Measurements from ENCODE around the gene MMS19.

The MMS19 gene

GRCh38 chr10:97506199-97506991 is 8.2 kb upstream of the MMS19 start:
- Histone ChIP-seq H3K27ac (ENCODE audit: low read depth, low read length) (no peak overlapping the region), H2AFZ (ENCODE audit: low read depth, low read length, severe bottlenecking) (no peak overlapping the region), H3K4me3 (ENCODE audit: insufficient read depth, low read length, poor library complexity, severe bottlenecking) (no peak overlapping the region), H3K27me3 (ENCODE audit: low read length) (no peaks in the 10 kb centered on the region), H3K9me3 (ENCODE audit: insufficient read depth, low read length) (no peaks in the 10 kb centered on the region), H3K79me2 (ENCODE audit: insufficient read depth, low read length) (no peaks in the 10 kb centered on the region), H3K9ac (ENCODE audit: low read length) (no peak overlapping the region), H3K4me2 (ENCODE audit: low read depth, low read length, poor library complexity, severe bottlenecking) (no peak overlapping the region), H4K20me1 (ENCODE audit: low read depth, low read length) (no peaks in the 10 kb centered on the region), H3K36me3 (ENCODE audit: low read length) (no peaks in the 10 kb centered on the region), H3F3A (ENCODE audit: insufficient read depth) (no peaks in the 10 kb centered on the region), H3K9me2 (replicated peaks; ENCODE audit: insufficient read depth, low read length) (no peaks in the 10 kb centered on the region)
- no peak for TF ChIP-seq EZH2phosphoT487 (conservative IDR thresholded peaks at IDR 0.05; ENCODE audit: low read length)
- TF ChIP-seq, protein P1, sequence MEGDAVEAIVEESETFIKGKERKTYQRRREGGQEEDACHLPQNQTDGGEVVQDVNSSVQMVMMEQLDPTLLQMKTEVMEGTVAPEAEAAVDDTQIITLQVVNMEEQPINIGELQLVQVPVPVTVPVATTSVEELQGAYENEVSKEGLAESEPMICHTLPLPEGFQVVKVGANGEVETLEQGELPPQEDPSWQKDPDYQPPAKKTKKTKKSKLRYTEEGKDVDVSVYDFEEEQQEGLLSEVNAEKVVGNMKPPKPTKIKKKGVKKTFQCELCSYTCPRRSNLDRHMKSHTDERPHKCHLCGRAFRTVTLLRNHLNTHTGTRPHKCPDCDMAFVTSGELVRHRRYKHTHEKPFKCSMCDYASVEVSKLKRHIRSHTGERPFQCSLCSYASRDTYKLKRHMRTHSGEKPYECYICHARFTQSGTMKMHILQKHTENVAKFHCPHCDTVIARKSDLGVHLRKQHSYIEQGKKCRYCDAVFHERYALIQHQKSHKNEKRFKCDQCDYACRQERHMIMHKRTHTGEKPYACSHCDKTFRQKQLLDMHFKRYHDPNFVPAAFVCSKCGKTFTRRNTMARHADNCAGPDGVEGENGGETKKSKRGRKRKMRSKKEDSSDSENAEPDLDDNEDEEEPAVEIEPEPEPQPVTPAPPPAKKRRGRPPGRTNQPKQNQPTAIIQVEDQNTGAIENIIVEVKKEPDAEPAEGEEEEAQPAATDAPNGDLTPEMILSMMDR (IDR thresholded peaks at IDR 0.05; ENCODE audit: insufficient read depth, low read length, poor library complexity, severe bottlenecking): no peak

DNA sequence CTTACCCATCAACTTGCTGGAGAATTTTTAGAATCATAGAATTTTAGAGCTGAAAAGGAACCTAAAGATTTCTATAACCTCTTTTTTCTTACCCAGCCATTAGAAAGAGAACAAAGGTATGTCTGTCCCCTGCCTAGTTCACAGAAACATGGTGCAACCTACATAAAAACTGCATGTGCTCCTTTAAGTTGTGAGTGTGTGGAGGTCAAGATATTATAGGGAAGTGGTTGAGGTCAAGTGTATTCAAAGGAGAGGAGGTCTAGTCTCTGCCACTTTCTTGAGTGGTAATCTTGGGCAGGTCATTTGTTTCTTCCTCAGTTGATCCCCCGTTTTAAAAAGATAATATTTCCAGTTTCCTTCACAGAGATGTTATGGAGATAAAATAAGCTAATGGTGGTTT is 6.9 kb upstream of the MMS19 start:
- no peaks in the 10 kb centered on the region for H3K79me2 ChIP-seq (ENCODE audit: insufficient read depth, low read length)
- H3K36me3 ChIP-seq (ENCODE audit: low read length): no peaks in the 10 kb centered on the region
- H3K27me3 ChIP-seq (ENCODE audit: low read length): no peaks in the 10 kb centered on the region
- no peak overlapping the region for H3K9ac ChIP-seq (ENCODE audit: low read length)
- no peaks in the 10 kb centered on the region for H3K9me3 ChIP-seq (ENCODE audit: insufficient read depth, low read length)
- H3K27ac ChIP-seq (ENCODE audit: low read depth, low read length): no peak overlapping the region
- H3K4me3 ChIP-seq (ENCODE audit: insufficient read depth, low read length, poor library complexity, severe bottlenecking): no peak overlapping the region
- no peak overlapping the region for H2AFZ ChIP-seq (ENCODE audit: low read depth, low read length, severe bottlenecking)
- no peaks in the 10 kb centered on the region for H3F3A ChIP-seq (ENCODE audit: insufficient read depth)
- H4K20me1 ChIP-seq (ENCODE audit: low read depth, low read length): no peaks in the 10 kb centered on the region
- no peak overlapping the region for H3K4me2 ChIP-seq (ENCODE audit: low read depth, low read length, poor library complexity, severe bottlenecking)
- no peaks in the 10 kb centered on the region for H3K9me2 ChIP-seq (replicated peaks; ENCODE audit: insufficient read depth, low read length)
- TF ChIP-seq EZH2phosphoT487 (conservative IDR thresholded peaks at IDR 0.05; ENCODE audit: low read length): no peak
- TF ChIP-seq, protein P1 (IDR thresholded peaks at IDR 0.05; ENCODE audit: insufficient read depth, low read length, poor library complexity, severe bottlenecking): no peak

GRCh38 chr10:97503406-97503805 is 5.2 kb upstream of the MMS19 start:
- H3K9me3 ChIP-seq (ENCODE audit: insufficient read depth, low read length): no peaks in the 10 kb centered on the region
- H3K4me3 ChIP-seq (ENCODE audit: insufficient read depth, low read length, poor library complexity, severe bottlenecking): no peak overlapping the region
- H4K20me1 ChIP-seq (ENCODE audit: low read depth, low read length): no peaks in the 10 kb centered on the region
- no peaks in the 10 kb centered on the region for H3K27me3 ChIP-seq (ENCODE audit: low read length)
- H3K9me2 ChIP-seq (replicated peaks; ENCODE audit: insufficient read depth, low read length): no peaks in the 10 kb centered on the region
- H3K36me3 ChIP-seq (ENCODE audit: low read length): no peaks in the 10 kb centered on the region
- no peak for TF ChIP-seq EZH2phosphoT487 (conservative IDR thresholded peaks at IDR 0.05; ENCODE audit: low read length)
- TF ChIP-seq, protein P1 (IDR thresholded peaks at IDR 0.05; ENCODE audit: insufficient read depth, low read length, poor library complexity, severe bottlenecking): no peak
- no peak overlapping the region for H3K4me2 ChIP-seq (ENCODE audit: low read depth, low read length, poor library complexity, severe bottlenecking)
- H2AFZ ChIP-seq (ENCODE audit: low read depth, low read length, severe bottlenecking): no peak overlapping the region
- H3K9ac ChIP-seq (ENCODE audit: low read length): no peak overlapping the region
- no peaks in the 10 kb centered on the region for H3F3A ChIP-seq (ENCODE audit: insufficient read depth)
- no peaks in the 10 kb centered on the region for H3K79me2 ChIP-seq (ENCODE audit: insufficient read depth, low read length)
- H3K27ac ChIP-seq (ENCODE audit: low read depth, low read length): no peak overlapping the region

Data from SU-DHL-6 (cell line).